GM20000 (cell line): ENCODE measurements around the gene C14orf119.
A peak's percentile ranks its signal among the peaks of the same experiment; 100 is the strongest.

Source experiments
- DNase-seq: peaks from one replicate; pipeline ENCODE4 v3.0.0; 2012; ENCODE audit warnings: low spot score
- CTCF ChIP-seq: IDR thresholded peaks from 2 replicates; pipeline ENCODE4 v1.5.1; 2012; ENCODE audit warnings: mild to moderate bottlenecking, control low read depth; ENCODE audit errors: extremely low read depth, missing control alignments

Gene C14orf119

GRCh38 chr14:23115039-23115731 lies 19.9 kb downstream of the C14orf119 start:
- DNase-seq: no peak
- no peak for TF ChIP-seq CTCF

- DNase-seq: no peak
- TF ChIP-seq CTCF: no peak
Observed at GRCh38 chr14:23115918-23116317, 20.6 kb downstream of the C14orf119 start.

DNA sequence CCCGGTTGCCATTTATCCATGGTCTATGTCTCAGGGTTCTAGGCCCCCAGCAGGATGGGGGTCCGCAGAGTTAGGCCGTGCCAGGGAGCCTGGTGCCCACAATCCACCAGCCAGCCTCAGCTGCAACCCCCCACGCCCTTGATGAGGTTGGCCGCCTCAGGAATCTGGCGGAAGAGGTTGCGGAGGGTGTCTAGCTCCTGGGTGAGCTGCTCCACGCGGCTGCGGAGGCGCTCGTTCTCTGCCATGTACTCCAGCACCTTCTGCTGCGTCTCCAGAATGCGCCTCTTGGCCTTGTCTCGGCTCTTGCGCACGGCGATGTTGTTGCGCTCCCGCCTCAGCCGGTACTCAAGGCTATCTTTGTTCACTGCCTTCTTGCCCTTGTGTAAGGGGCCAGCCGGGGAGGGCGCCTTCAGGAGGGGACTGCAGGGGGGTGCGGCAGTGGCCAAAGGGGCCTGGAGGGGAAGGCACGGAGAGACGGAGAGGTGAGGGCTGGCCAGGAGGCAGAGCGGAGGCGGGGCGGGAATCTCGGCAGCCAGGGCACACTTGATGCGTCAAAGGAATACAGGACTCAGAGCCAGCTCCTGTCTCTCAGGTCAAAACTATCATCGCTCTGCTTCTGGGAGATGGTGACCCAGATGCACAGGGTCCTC lies 22.2 kb downstream of the C14orf119 start:
- DNase-seq: no peak
- no peak for TF ChIP-seq CTCF

DNA sequence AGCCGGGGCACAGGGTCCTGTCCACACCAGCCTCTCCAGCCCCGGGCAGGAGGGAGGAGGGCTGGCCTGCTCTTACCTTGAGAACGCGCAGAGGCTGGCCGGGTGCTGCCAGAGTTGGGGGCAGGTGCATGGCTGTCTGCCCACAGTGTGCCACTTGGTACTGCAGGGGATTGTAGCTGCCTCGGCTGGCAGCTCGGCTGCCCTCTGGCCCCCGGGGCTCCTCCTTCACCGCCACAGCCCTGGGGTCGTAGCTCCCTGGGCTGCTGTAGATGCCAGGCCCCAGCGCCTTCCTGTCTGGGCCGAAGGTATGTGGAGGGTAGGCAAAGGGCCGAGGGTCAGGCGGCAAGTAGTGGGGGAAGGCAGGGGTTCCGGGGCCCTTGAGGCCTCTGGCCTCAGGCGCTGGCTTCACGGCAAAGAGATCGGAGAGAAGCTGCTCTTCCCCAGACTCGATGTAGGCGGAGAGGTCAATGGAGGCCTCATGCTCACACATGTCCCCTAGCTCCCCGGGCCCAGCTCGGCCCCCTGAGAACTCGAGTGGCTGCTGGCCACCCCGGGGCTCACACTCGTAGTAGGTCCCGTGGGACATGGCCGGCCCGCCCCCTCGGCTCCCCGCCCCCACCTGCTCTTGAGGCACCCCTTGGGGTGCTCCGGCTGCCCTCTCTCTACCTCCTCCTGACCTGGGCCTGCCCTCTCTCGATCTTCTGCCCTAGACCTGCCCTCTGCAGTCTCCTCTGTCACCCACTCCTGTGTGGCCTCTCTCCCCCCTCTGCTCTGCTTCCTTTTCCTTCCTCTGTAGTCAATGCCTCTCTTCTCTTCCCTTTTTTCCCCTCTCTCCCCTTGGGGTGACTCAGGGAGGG lies 23.4 kb downstream of the C14orf119 start, which contains the start of gene CEBPE:
Gene CEBPE, minus strand, starts transcription at position 750 of the 857 bp plus-strand sequence. Its CDS starts 164 bp downstream, at position 586.
- no peak for TF ChIP-seq CTCF
- DNase-seq: no peak

DNA sequence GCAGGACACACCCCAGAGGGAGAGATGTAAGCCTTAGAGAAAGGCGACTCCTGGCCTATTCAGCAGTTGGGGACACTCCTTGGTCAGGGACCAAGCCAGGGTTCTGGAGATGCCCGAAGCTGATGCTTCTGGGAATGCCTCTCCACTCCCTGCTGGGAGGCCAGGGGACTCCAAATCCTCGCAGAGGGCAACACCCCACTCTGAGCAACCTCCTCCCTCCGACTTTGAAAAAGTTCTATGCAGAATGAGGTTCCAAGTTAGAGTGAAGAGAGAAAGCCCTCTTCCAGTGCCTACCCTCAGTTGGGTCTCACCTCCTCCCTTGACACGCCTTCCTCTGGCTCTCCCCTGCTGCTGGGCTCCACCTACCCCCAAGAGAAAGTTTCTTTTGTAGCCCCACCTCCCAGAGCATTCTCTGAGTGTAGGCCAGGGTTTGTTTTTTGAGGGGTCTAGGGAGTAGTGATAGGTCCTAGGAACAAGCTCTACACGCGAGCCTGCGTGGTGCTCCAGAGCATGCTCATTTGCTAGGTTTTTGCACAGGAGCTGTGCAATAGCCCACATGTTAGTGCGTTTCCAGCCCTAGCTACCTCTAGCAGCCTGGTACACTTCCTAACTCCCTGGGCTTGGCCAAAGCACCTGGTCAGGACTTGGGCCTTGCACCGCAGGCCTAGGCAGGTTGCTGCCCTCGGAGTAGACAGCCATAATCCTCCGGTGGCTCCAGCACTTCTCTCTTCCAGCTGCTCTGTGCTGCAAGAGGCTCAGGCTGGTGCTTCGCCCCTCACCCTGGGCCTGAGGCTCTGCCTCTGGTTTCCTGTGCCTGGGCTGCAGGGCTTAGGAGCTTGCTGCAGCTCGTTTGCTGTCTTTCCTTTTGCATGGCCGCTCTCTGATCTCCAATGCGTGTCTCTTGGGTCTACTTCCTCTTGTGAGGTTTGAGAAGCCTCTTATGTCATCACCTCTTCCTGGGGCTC lies 24.3 kb downstream of the C14orf119 start:
- DNase-seq: peak; percentile 54
- TF ChIP-seq CTCF: no peak

- peak; percentile 91 for DNase-seq
- TF ChIP-seq CTCF: peak; percentile 98
Observed at GRCh38 chr14:23120541-23121251, 25.4 kb downstream of the C14orf119 start.
